Measurements from ENCODE around the gene HIPK2. TPM values are rescaled to one million over a fixed set of nuclear protein-coding genes. Genes with fewer than 3 reads are reported as not detected.

HIPK2 gene
- total and polyA plus RNA-seq, 2 of the 4 experiments (the other 2 are of a cell fraction): 22.0 to 27.1 TPM

DNA sequence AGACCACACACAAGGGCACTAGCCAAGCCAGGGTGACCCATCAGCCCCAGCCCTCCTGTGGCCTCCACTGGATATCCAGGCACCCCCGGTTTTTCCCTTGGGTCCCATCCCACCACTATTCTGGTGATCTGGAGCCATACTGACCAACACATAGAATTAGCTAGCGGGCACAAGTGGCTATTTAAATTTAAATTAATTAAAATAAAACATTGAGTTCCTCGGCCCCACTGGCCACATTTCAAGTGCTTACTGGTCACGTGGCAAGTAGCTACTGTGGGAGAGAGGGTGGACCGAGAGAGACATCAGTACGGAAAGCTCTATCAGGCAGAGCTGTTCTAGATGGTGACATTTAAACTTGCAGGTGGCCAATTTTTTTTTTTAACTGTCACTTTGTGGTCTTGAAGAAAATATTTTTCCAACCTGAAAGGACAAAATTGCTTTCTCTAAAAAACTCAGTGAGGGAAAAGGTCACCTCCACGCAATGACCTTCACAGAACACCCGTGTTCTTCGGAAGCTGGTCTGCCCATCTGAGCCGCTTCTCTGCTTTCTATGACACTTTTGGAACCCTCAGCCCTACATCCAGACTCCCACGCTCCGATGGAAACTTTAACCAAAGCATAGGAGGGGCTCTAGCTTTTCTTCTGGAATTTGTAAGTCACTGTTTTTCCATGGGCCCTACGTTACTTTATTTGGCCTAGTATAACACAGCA lies 30.0 kb downstream of the HIPK2 start:
- H3K79me1 ChIP-seq (ENCODE audit: low read depth in 1 of 2, low read length in 2 of 2): peaks cover 45 to 96% of the 10 kb centered on the region in 2 experiments
- 90% methylated on average over 4 of the region's 13 CpGs; no CpG with 5 or more reads in 1 of the 2 experiments for WGBS, 2 experiments (ENCODE audit: extremely low coverage in 2 of 2, insufficient read length in 1 of 2)
- H3K4me1 ChIP-seq (ENCODE audit: control insufficient read depth, insufficient read depth, low read length): peaks cover 38% of the 10 kb centered on the region
- H2BK120ac ChIP-seq (ENCODE audit: low read depth, low read length): no peak overlapping the region
- no peak overlapping the region for H2BK20ac ChIP-seq (ENCODE audit: low read depth, low read length)
- no peak overlapping the region for H2AK5ac ChIP-seq (ENCODE audit: low read depth, low read length)
- no peaks in the 10 kb centered on the region for H3K9me3 ChIP-seq (ENCODE audit: control insufficient read depth, insufficient read depth, low read length)
- no peaks in the 10 kb centered on the region for H3K27me3 ChIP-seq (ENCODE audit: control insufficient read depth, insufficient read depth, low read length)
- H3K4me2 ChIP-seq (ENCODE audit: low read depth, low read length): no peak overlapping the region
- H3K23ac ChIP-seq (ENCODE audit: low read depth, low read length): no peak overlapping the region
- no peak overlapping the region for H2BK15ac ChIP-seq (ENCODE audit: low read depth, low read length)
- no TSS peak for BruUV-seq (replicated peaks)
- ATAC-seq (ENCODE audit: low read depth) (no peak), DNase-seq (no peak)
- H4K5ac ChIP-seq (ENCODE audit: low read depth, low read length): no peak overlapping the region
- no peak overlapping the region for H3K56ac ChIP-seq (ENCODE audit: extremely low read depth, insufficient read depth, low read length)
- no peak overlapping the region for H2AFZ ChIP-seq (replicated peaks; ENCODE audit: low read length, poor library complexity)
- in situ Hi-C loops (cut with MboI; ENCODE audit: low sequenced_read_pairs) (no loop called here), intact Hi-C loops (cut with micrococcal nuclease) (no loop called here), dilution Hi-C loops (cut with HindIII; ENCODE audit: low sequenced_read_pairs, unreplicated experiment) (no loop called here)
- H2BK5ac ChIP-seq (ENCODE audit: low read depth, low read length, poor library complexity, severe bottlenecking): no peak overlapping the region
- no peak overlapping the region for H3K14ac ChIP-seq (replicated peaks; ENCODE audit: low read depth, low read length)
- H3K27ac ChIP-seq (ENCODE audit: insufficient read depth, low read length): no peak overlapping the region
- H3K4ac ChIP-seq (ENCODE audit: low read depth, low read length): no peak overlapping the region
- no peak overlapping the region for H4K8ac ChIP-seq (ENCODE audit: low read depth in 2 of 2, low read length in 2 of 2)
- ChIA-PET CTCF (no interaction called here), POLR2A (ENCODE audit: unreplicated experiment) (no interaction called here)
- TF ChIP-seq MAZ (IDR thresholded peaks at IDR 0.05; ENCODE audit: borderline replicate concordance, low read depth, low read length) (no peak), FOS (IDR thresholded peaks at IDR 0.05; ENCODE audit: low read depth, low read length) (no peak), POLR2A (IDR thresholded peaks at IDR 0.05; ENCODE audit: low read depth, low read length) (no peak), RCOR1 (IDR thresholded peaks at IDR 0.05; ENCODE audit: insufficient replicate concordance, low read length) (no peak), NFE2L2 (IDR thresholded peaks at IDR 0.05; ENCODE audit: low read depth, low read length) (no peak), RAD21 (IDR thresholded peaks at IDR 0.05; ENCODE audit: low read length) (no peak), CEBPB (IDR thresholded peaks at IDR 0.05; ENCODE audit: low read depth, low read length) (no peak), BHLHE40 (IDR thresholded peaks at IDR 0.05; ENCODE audit: low read depth, low read length) (no peak), ELK1 (IDR thresholded peaks at IDR 0.05; ENCODE audit: borderline replicate concordance, low read depth, low read length) (no peak), USF2 (IDR thresholded peaks at IDR 0.05; ENCODE audit: low read depth, low read length) (no peak), CHD1 (IDR thresholded peaks at IDR 0.05; ENCODE audit: low read depth, low read length) (no peak)
- TF ChIP-seq, protein P1, sequence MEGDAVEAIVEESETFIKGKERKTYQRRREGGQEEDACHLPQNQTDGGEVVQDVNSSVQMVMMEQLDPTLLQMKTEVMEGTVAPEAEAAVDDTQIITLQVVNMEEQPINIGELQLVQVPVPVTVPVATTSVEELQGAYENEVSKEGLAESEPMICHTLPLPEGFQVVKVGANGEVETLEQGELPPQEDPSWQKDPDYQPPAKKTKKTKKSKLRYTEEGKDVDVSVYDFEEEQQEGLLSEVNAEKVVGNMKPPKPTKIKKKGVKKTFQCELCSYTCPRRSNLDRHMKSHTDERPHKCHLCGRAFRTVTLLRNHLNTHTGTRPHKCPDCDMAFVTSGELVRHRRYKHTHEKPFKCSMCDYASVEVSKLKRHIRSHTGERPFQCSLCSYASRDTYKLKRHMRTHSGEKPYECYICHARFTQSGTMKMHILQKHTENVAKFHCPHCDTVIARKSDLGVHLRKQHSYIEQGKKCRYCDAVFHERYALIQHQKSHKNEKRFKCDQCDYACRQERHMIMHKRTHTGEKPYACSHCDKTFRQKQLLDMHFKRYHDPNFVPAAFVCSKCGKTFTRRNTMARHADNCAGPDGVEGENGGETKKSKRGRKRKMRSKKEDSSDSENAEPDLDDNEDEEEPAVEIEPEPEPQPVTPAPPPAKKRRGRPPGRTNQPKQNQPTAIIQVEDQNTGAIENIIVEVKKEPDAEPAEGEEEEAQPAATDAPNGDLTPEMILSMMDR (conservative IDR thresholded peaks at IDR 0.05; ENCODE audit: low read depth, low read length): no peak
- H3K9ac ChIP-seq (ENCODE audit: low read depth, low read length): no peak overlapping the region
- no peak overlapping the region for H2AK9ac ChIP-seq (replicated peaks; ENCODE audit: low read depth, low read length, poor library complexity)
- H3K36me3 ChIP-seq (ENCODE audit: control insufficient read depth, insufficient read depth, low read length): peaks cover 21% of the 10 kb centered on the region
- peaks cover 99% of the 10 kb centered on the region for H4K20me1 ChIP-seq (ENCODE audit: insufficient read depth, low read length)
- H3K18ac ChIP-seq (ENCODE audit: low read depth, low read length): no peak overlapping the region
- no peak overlapping the region for H4K91ac ChIP-seq (ENCODE audit: insufficient read depth, low read depth, low read length)
- H3K4me3 ChIP-seq (ENCODE audit: insufficient read depth, low read depth, low read length): no peak overlapping the region
- H3K9me1 ChIP-seq (ENCODE audit: insufficient read depth, low read length): peaks cover 74% of the 10 kb centered on the region

All from IMR-90 (cell line).